Stimulated activated CD8-positive, alpha-beta memory T cell treated with anti-CD3 and anti-CD28 coated beads, Interleukin-15, amount 100 ng/mL, for 1 hour (primary cell): Measurements from ENCODE around the gene PPY.
"Not testable (repeated sequence)": the region's sequence is repeated elsewhere in the genome, so short reads cannot be mapped to it uniquely, and the experiment has no call there.

Source experiments
- DNase-seq: peaks from one replicate; pipeline ENCODE4 v3.0.0-alpha.2; 2020; ENCODE audit warnings: low read depth

Gene PPY, protein sequence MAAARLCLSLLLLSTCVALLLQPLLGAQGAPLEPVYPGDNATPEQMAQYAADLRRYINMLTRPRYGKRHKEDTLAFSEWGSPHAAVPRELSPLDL

DNA sequence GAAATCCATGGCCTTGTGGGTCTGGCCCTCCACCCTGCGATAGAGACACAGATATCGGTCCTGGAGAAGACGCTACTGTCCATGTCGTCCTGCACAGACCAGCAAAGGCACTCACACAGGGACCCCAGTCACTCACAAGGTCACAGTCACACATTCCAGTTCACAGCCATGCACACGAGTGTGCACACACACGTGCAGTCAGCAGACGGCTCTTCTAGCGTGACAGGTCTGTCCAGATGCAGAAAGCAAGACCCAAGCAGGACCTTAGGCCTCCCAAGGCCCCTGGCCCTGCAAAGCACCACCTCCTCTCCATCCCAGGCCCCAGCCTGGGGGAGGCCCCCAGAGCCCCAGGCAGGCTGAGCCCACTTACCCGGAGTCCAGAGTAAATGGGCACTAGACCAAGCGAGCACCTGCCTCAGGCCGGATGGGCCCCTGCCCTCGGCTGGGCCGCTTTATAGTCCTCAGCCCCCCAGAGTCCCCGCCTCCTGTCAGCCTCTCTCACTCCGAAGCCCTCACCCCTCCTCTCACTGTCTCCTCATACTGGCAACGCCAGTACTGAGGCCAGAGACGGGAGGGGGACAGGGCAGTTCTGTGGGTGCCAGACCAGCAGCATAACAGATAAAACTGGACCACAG, at the start of gene PPY:
TSS of gene PPY (minus strand) at position 426 of the 635 bp plus-strand sequence. CDS start 822 bp downstream, outside the sequence.
- no peak for DNase-seq

GRCh38 chr17:43988301-43988700, 46.0 kb upstream of the PPY start:
- DNase-seq = no peak

DNA sequence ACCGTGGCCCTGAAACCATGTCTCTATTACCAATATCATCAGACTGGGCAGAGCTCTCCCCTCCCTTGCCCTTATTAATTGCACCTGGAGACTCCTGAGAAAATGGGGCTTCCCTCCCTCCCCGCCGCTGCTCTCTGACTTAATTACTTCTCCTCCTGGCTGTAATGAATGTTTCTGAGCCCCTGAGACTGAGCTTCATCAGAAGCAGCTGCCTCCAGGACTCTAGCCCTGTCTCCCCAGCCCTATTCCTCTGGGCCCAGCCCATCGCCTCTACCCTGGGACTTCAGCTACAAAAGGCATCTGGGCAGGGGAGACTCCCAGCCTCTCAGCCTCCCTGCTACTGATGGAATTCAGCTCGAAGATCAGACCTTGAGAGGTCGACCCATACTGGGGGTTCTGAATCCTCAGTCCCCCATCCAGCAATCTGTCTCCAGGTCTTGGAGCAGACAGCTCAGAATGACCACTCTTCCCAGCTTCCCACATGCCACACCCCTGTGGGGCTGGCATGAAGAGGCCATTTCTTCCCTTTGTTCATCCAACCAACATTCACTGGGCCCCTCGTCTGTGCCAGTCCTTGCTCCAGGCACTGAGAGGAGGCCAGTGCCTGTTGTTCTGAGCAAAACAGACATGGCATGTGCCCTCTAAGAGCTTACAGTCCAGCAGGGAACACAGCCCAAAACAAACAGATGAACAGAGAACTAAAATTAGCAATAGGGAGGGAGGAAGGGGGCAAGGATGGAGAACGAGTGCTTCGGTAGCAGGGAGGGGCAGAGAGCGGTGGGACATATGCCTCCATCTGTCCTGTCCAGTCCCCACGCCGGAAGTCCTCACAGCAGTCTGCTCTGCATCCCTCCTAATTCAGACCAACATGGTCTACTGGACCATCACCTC, 45.1 kb upstream of the PPY start:
- DNase-seq = no peak

DNA sequence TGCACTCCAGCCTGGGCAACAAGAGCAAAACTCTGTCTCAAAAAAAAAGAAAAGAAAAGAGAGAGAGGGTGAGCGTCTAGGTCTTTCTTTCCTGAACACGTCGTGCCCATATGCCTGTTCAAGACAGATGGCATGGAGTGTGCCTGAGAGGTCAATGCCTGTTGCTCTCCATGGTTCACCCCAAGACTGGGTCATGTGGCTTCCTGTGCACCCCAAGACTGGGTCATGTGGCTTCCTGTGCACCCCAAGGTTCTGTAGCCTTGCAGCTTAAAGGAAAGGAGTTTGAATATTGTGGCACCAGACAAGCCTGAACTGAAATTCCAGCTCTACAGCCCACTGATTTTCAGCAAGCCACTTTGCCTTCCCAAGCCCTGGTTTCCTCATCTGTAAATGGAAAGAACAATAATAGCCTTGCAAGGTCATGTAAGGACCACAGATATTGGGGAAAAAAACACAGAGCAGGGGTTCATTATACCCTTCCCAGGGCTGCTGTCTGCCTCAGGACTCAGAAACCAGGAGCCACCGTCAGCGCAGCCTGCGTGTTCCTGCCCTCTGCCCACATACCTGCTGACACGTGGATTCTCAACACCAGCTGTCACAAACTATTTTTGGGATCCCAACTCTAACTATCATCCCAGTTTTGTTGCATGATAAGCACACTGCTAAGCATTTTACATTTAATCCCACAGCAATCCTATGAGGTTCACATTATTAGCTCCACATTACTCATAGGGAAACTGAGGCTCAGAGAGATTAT, 44.1 kb upstream of the PPY start:
- no peak for DNase-seq

DNA sequence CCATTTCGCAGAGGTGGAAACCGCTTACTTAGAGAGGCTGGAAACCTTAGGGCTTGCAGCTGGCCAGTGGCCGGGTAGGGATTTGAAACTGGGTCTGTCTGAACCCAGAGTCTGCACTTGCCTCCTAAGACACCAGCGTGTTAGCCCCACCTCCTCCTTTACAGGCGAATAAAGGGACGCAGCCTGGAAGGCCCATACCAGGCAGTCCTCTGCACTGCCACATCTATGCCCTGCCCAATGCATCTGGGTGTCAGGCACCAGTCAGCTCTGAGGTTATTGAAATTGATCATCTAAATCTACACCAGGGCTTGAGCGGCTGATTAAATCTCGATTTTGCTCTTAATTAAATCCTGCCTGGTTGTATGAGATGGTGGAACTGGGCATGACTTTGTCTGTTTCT, 42.2 kb upstream of the PPY start:
- no peak for DNase-seq

GRCh38 chr17:43983515-43984411, 41.5 kb upstream of the PPY start:
- DNase-seq = no peak

DNA sequence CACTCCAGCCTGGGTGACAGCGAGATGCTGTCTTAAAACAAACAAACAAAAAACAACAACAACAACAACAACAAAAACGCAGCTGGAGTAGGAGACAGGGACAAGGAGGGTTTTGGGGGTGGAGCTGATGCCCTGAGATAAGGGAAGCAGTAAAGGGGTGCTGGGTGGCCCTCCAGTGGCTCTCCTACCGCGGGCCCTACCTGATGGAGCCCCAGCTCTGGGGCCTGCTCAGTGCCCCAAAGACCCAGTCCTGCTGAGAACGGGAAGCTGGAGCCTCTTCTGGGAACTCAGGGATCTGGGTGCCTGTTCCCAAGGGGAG, 40.9 kb upstream of the PPY start:
- no peak for DNase-seq

- DNase-seq = no peak
Observed at GRCh38 chr17:43982171-43982570, 39.9 kb upstream of the PPY start.

GRCh38 chr17:43979671-43980070, 37.4 kb upstream of the PPY start:
- no peak for DNase-seq

GRCh38 chr17:43979011-43979410, 36.7 kb upstream of the PPY start:
- DNase-seq = no peak

- no peak for DNase-seq
Observed at GRCh38 chr17:43978078-43978477, 35.8 kb upstream of the PPY start.

- no peak for DNase-seq
Observed at GRCh38 chr17:43976963-43977837, 34.9 kb upstream of the PPY start.

GRCh38 chr17:43975898-43976297, 33.6 kb upstream of the PPY start:
- no peak for DNase-seq

DNA sequence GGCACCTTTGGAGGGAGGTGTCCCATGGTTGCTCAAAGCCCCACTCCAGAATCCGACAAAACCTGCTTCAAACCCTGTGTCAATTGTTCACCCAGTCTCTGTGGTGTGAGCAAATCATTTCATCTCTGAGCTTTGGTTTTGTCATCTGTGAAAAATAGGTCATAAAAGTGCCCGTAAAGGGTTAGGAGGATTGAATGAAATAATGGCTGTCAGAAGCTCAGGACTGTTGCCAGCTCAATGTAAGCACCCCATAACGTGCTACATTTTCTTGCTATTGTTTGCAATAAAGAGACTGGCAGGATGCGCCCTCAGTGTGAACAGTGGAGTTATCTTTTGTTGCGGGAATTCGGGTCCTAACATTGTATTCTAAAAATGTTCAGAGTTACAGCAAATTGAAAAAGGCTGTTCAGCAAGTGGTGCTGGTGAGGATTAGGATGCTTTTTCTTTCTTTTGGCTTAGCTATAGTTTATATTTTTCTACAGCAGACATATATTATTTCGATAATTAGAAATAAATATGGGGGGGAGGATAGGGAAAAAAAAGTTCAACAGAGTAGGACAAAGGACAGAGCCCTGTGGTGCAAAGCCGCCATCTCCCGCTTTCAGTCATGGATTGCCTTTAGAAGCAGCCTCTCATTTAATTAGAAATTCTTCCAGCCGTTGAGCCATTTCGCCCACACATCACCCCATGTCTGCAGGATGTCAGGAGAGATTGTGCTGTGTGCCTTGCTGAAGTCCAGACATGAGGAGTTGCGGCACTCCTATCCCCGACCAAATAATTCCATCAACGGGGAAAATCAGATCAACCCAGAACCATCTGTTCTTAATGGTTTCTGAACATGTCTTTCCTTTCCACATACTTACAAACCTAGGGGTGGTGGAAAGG, 32.3 kb upstream of the PPY start:
- DNase-seq = no peak

- DNase-seq = not testable (repeated sequence)
Observed at GRCh38 chr17:43972444-43973212, 30.4 kb upstream of the PPY start.

- DNase-seq = not testable (repeated sequence)
Observed at GRCh38 chr17:43971436-43971835, 29.2 kb upstream of the PPY start.

DNA sequence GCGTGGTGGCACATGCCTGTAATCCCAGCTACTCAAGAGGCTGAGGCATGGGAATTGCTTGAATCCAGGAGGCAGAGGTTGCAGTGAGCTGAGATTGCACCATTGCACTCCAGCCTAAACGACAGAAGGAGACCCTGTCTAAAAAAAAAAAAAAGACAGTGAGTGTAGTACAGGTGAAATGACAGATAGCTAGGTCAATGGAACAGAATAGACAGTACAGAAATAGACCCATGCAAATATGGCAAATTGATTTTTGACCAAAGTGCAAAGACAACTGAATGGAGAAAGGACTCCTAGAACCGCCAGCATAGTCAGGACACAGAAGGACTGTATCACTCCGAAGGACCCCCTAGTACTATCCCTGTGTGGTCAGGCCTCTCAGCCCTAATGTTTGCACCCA, 28.1 kb upstream of the PPY start:
- DNase-seq = no peak

DNA sequence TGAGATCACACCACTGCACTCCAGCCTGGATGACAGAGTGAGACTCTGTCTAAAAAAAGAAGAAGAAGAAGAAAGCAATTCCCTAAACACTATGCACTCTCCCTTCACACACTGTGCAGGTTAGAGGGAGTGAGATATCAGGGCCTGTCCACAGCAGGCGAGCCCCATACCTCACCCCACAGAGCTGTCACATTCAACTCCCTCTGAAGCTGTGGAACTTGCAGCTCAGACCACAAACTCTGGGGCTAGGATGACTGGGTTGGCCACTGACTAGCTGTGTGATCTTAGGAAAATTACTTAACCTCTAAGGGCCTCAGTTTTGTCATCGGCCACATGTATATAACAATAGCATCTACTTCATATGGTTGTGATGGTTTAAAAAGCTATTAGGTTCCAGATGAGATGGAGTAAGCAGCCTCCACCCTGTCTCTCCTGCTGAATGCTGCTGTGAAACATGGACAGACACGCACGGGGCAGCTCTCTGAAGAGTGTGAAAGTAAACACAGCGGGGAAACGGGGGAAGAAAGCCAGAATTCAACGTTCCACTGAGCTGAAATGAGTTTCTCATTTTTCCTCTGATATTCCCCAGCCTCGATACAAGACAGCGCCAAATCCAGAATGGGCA, 25.1 kb upstream of the PPY start:
- DNase-seq = no peak
